AG04450 (cell line): ENCODE measurements around the gene RIT1. TPM values are rescaled to one million over a fixed set of nuclear protein-coding genes. Genes with fewer than 3 reads are reported as not detected.
"Not testable (repeated sequence)": the region's sequence is repeated elsewhere in the genome, so short reads cannot be mapped to it uniquely, and the experiment has no call there.

Source experiments
- CTCF ChIA-PET: fragments of 300-600, 350-600 bp; formaldehyde crosslinking; extraction: SDS; loops from one replicate; lab custom pipeline; 2022; ENCODE audit warnings: antibody characterized with exemption, inconsistent platforms; lab: Charles Lee
- POLR2A ChIA-PET: fragments of 350-600 bp; formaldehyde crosslinking; extraction: SDS; loops from one replicate; lab custom pipeline; 2021; ENCODE audit warnings: antibody characterized with exemption, inconsistent platforms; lab: Yijun Ruan, JAX
- DNase-seq: peaks from one replicate; pipeline ENCODE4 v3.0.0-alpha.2; 2011; ENCODE audit warnings: low read depth, low spot score
- H3K27ac ChIP-seq: one replicate; pipeline ENCODE4 v1.5.1; 2012; ENCODE audit warnings: low read depth, low read length, control low read depth
- H3K27me3 ChIP-seq: one replicate; pipeline ENCODE4 v1.6.0; 2012; ENCODE audit warnings: low read length; ENCODE audit not compliant: control insufficient read depth, insufficient read depth
- H3K4me3 ChIP-seq: 2 replicates; pipeline ENCODE4 v1.5.1; 2011; ENCODE audit warnings: mild to moderate bottlenecking, low read depth, low read length, control low read depth
- H3K9me3 ChIP-seq: 2 replicates; pipeline ENCODE4 v1.5.1; 2012; ENCODE audit warnings: low read length; ENCODE audit not compliant: control insufficient read depth, insufficient read depth
- polyA plus RNA-seq: library from polyadenylated mRNA; depleted of rRNA; stranded (reverse); fragments of >200 nt; gene quantifications from 2 replicates; pipeline ENCODE4 v1.2.3, GENCODE V29; 2011
- TF ChIP-seq, protein P1 (sequence below): IDR thresholded peaks from 2 replicates; pipeline ENCODE4 v1.5.1; 2011; ENCODE audit warnings: low read depth, low read length, control low read depth, inconsistent platforms

RIT1 gene
- polyA plus RNA-seq, 1 experiment: 65.2 TPM

DNA sequence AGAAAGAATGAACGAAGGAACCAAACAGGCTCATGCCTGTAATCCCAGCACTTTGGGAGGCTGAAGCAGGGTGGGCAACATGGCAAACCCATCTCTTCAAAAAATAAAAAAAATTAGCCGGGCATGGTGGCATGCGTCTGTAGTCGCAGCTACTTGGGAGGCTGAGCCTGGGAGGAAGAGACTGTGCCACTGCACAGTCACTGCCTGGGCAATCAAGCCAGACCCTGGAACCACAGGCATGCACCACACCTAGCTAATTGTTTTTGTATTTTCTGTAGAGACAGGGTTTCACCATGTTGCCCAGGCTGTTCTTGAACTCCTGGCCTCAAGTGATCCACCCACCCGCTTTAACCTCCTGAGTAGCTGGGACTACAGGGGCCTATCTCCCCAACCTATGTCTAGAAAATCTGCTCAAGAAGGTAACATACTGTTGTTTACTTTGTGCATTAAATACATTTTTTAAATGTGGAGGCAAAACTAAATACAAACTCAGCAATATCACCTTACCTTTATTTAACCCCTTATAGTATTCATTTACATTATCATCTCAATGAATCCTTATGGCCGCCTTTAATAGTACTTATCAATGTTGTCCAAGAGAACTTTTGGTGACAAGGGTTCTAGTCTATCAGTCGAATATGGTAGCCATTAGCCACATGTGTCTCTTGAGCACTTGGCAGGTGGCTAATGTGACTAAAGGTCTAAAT is 20.3 kb upstream of the RIT1 start:
- Histone ChIP-seq H3K9me3 (no peaks in the 10 kb centered on the region; the same call in 1 of the 2 replicates), H3K27ac (no peak overlapping the region), H3K4me3 (peak overlapping the region; percentile 43), H3K27me3 (no peaks in the 10 kb centered on the region)
- ChIA-PET POLR2A (no interaction called here), CTCF (interaction anchor here (1.2 to 1.7 kb wide), 3 partner anchors 58 to 682 kb away, joined by 4 to 6 read pairs (median 5); no protein-coding TSS in a partner anchor)
- no peak for DNase-seq
- TF ChIP-seq, protein P1, sequence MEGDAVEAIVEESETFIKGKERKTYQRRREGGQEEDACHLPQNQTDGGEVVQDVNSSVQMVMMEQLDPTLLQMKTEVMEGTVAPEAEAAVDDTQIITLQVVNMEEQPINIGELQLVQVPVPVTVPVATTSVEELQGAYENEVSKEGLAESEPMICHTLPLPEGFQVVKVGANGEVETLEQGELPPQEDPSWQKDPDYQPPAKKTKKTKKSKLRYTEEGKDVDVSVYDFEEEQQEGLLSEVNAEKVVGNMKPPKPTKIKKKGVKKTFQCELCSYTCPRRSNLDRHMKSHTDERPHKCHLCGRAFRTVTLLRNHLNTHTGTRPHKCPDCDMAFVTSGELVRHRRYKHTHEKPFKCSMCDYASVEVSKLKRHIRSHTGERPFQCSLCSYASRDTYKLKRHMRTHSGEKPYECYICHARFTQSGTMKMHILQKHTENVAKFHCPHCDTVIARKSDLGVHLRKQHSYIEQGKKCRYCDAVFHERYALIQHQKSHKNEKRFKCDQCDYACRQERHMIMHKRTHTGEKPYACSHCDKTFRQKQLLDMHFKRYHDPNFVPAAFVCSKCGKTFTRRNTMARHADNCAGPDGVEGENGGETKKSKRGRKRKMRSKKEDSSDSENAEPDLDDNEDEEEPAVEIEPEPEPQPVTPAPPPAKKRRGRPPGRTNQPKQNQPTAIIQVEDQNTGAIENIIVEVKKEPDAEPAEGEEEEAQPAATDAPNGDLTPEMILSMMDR: no peak

DNA sequence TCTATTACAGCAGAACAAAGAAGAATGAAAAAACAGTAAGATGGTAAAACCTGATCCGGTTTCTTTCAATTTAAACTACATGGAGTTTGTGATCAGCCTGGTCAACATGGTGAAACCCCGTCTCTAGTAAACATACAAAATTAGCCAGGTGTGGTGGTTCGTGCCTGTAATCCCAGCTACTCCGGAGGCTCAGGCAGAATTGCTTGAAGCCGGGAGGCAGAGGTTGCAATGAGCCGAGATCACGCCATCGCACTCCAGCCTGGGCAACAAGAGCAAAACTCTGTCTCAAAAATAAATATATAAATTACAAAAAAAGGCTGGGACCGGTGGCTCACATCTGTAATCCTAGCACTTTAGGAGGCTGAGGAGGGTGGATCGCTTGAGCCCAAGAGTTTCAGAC is 19.6 kb upstream of the RIT1 start:
- DNase-seq, H3K27ac ChIP-seq, H3K27me3 ChIP-seq, POLR2A ChIA-PET, H3K9me3 ChIP-seq: not testable (repeated sequence)
- peak overlapping the region; percentile 34 for H3K4me3 ChIP-seq
- CTCF ChIA-PET: interaction anchor here (1.7 kb wide), 1 partner anchor 59 kb away, joined by 6 read pairs; no protein-coding TSS in a partner anchor

DNA sequence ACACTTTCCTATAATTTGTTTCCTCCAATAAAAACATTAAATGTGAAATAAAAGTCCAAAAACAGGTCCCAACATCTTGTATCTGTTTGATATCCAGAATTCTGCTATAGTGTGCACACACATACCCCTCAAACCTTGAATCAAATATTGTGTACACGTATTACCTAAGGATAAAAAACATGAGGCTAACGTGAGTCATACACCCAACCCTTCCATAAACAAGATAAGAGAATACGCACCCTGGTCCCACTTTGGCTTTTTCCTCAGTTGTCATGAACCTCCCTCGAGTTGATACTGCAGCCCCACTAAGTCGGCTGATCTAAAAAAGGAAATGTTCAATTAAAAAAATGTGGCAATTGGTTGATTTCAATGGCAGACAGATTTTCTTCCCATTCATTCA is 17.9 kb upstream of the RIT1 start:
- TF ChIP-seq, protein P1: no peak
- H3K27me3 ChIP-seq: no peaks in the 10 kb centered on the region
- CTCF ChIA-PET: no interaction called here
- H3K27ac ChIP-seq: no peak overlapping the region
- DNase-seq: no peak
- POLR2A ChIA-PET: interaction anchor here (0.8 kb wide), 1 partner anchor 12 kb away, joined by 13 read pairs; no protein-coding TSS in a partner anchor
- H3K4me3 ChIP-seq: no peak overlapping the region
- H3K9me3 ChIP-seq: no peaks in the 10 kb centered on the region

DNA sequence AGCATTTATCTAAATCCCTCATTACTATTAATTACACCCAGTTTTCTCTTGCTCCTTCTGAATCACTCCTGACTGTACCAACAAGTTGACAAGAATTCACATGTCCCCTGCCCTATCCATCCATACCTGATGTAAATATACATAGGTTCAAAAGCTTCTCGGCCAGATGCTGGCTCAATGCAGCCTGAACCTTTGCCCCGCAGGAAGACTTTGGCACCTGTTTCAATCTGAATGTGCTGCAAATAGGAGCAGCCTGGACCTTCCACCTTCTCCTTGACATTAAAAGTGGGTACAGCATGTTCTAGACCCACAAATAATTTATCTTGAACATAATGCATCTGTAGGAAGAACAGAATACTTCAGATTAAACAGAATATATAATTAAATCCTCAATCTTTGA is 14.4 kb upstream of the RIT1 start:
- DNase-seq: no peak
- H3K27ac ChIP-seq: no peak overlapping the region
- ChIA-PET CTCF (no interaction called here), POLR2A (interaction anchor here (0.7 kb wide), 1 partner anchor 31 kb away, joined by 4 read pairs; no protein-coding TSS in a partner anchor)
- H3K27me3 ChIP-seq: no peaks in the 10 kb centered on the region
- no peaks in the 10 kb centered on the region for H3K9me3 ChIP-seq
- TF ChIP-seq, protein P1: no peak
- no peak overlapping the region for H3K4me3 ChIP-seq

DNA sequence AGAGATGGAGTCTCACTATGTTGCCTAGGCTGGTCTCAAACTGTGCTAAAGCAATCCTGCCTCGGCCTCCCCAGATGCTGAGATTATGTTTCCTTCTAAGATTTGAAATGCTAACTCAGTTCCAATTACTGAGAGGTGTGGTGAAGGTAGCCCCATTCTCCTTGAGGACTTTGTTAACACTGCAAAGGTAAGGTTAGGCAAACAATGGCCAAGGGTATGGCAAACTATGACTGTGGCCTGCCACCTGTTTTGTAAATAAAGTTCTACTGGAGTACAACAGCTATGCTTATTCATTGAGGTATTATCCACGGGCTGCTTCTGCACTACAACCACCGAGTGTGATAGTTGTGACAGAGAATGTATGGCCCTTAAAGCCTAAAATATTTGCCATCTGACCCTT is 9.6 kb upstream of the RIT1 start:
- H3K27me3 ChIP-seq: no peaks in the 10 kb centered on the region
- POLR2A ChIA-PET: no interaction called here
- H3K4me3 ChIP-seq: no peak overlapping the region
- no peaks in the 10 kb centered on the region for H3K9me3 ChIP-seq
- TF ChIP-seq, protein P1: no peak
- DNase-seq: no peak
- CTCF ChIA-PET: no interaction called here
- no peak overlapping the region for H3K27ac ChIP-seq
